OCI-LY1 (cell line): ENCODE results near the gene CAMTA1.
"Not testable (repeated sequence)": the region's sequence is repeated elsewhere in the genome, so short reads cannot be mapped to it uniquely, and the experiment has no call there.

Experiments used
- H2AFZ ChIP-seq: fragments of 200-600 bp; sonication (generic), shearing (Covaris generic); 2 replicates; pipeline ENCODE4 v1.6.0; 2014; ENCODE audit warnings: antibody characterized with exemption, mild to moderate bottlenecking, low read length
- H3F3A ChIP-seq: fragments of 200-600 bp; sonication (generic), shearing (Covaris generic); 2 replicates; pipeline ENCODE4 v1.6.0; 2014; ENCODE audit warnings: mild to moderate bottlenecking, antibody characterized with exemption, low read length, moderate library complexity; ENCODE audit not compliant: insufficient read depth
- H3K27ac ChIP-seq: fragments of 200-600 bp; sonication (generic); 2 replicates; pipeline ENCODE4 v1.5.1; 2014; ENCODE audit warnings: low read length, mixed run types, mild to moderate bottlenecking, low read depth; ENCODE audit not compliant: poor library complexity, severe bottlenecking
- H3K27me3 ChIP-seq: fragments of 200-600 bp; sonication (generic); 2 replicates; pipeline ENCODE4 v1.6.0; 2014; ENCODE audit warnings: antibody characterized with exemption, mild to moderate bottlenecking, low read length, moderate library complexity; ENCODE audit not compliant: insufficient read depth
- H3K36me3 ChIP-seq: fragments of 200-600 bp; sonication (generic); 2 replicates; pipeline ENCODE4 v1.6.1; 2014; ENCODE audit warnings: mild to moderate bottlenecking, antibody characterized with exemption, low read length, moderate library complexity, mixed read lengths; ENCODE audit not compliant: insufficient read depth
- H3K4me1 ChIP-seq: fragments of 200-600 bp; sonication (generic); 2 replicates; pipeline ENCODE4 v1.5.1; 2014; ENCODE audit warnings: mild to moderate bottlenecking, low read length, moderate library complexity; ENCODE audit not compliant: insufficient read depth, severe bottlenecking
- H3K4me2 ChIP-seq: fragments of 200-600 bp; sonication (generic), shearing (Covaris generic); 2 replicates; pipeline ENCODE4 v1.6.1; 2014; ENCODE audit warnings: low read length
- H3K4me3 ChIP-seq: fragments of 200-600 bp; sonication (generic); 2 replicates; pipeline ENCODE4 v1.5.1; 2014; ENCODE audit warnings: low read length, low read depth, mild to moderate bottlenecking, mixed read lengths; ENCODE audit not compliant: poor library complexity, severe bottlenecking
- H3K79me2 ChIP-seq: fragments of 200-600 bp; shearing (Covaris generic); 2 replicates; pipeline ENCODE4 v1.6.1; 2016; ENCODE audit warnings: mixed run types, low read length, mixed read lengths; ENCODE audit not compliant: insufficient read depth
- H3K9ac ChIP-seq: fragments of 200-600 bp; sonication (generic), shearing (Covaris generic); 2 replicates; pipeline ENCODE4 v1.6.1; 2014; ENCODE audit warnings: mild to moderate bottlenecking, low read length, mixed read lengths
- H3K9me2 ChIP-seq: fragments of 200-600 bp; sonication (generic), shearing (Covaris generic); 2 replicates; pipeline ENCODE4 v1.6.1; 2014; ENCODE audit warnings: low read depth, mild to moderate bottlenecking, low read length, mixed read lengths
- H3K9me3 ChIP-seq: fragments of 200-600 bp; shearing (Covaris generic); 2 replicates; pipeline ENCODE4 v1.6.1; 2014; ENCODE audit warnings: low read length, mixed read lengths
- H4K20me1 ChIP-seq: fragments of 200-600 bp; sonication (generic), shearing (Covaris generic); 2 replicates; pipeline ENCODE4 v1.6.0; 2016; ENCODE audit warnings: mild to moderate bottlenecking, low read length; ENCODE audit not compliant: insufficient read depth
- EZH2 ChIP-seq: fragments of 200-600 bp; sonication (generic), shearing (Covaris generic); IDR thresholded peaks from 2 replicates; pipeline ENCODE4 v1.8.0; 2017; ENCODE audit warnings: borderline replicate concordance, mixed run types, mild to moderate bottlenecking, antibody characterized with exemption, low read length, moderate library complexity, mixed read lengths
- TF ChIP-seq, protein P1 (sequence below): fragments of 200-600 bp; sonication (generic), shearing (Covaris generic); IDR thresholded peaks from 2 replicates; pipeline ENCODE4 v1.5.1; 2017; ENCODE audit warnings: mild to moderate bottlenecking, antibody characterized with exemption, low read length, moderate library complexity, mixed read lengths

Gene CAMTA1

GRCh38 chr1:7408771-7409150 lies 623.5 kb downstream of the CAMTA1 start:
- Histone ChIP-seq H3F3A (no peaks in the 10 kb centered on the region), H3K4me2 (no peak overlapping the region)

DNA sequence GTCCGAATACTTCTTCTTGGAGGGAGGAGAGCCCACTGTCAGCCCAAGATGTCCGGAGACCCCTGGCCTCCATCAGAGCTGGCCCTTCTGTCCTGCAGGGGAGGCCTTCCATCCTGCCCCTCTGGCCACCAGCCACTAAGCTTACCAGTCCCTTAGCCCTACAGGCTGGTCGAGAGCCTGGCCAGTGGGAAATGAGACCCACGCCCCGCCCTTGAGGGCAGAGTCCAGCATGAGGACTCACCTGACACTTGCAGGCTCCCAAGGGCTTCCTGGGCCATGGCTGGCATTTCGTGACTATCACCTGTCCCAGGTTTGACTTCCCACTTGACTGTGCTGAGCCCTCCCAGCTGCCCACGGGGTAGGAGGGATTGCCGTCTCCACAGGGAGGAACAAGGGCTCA lies 624.0 kb downstream of the CAMTA1 start:
- no peak overlapping the region for H3K9ac ChIP-seq

More at GRCh38 chr1:7408771-7409150, 623.5 kb downstream of the CAMTA1 start:
- TF ChIP-seq EZH2: no peak
- TF ChIP-seq, protein P1, sequence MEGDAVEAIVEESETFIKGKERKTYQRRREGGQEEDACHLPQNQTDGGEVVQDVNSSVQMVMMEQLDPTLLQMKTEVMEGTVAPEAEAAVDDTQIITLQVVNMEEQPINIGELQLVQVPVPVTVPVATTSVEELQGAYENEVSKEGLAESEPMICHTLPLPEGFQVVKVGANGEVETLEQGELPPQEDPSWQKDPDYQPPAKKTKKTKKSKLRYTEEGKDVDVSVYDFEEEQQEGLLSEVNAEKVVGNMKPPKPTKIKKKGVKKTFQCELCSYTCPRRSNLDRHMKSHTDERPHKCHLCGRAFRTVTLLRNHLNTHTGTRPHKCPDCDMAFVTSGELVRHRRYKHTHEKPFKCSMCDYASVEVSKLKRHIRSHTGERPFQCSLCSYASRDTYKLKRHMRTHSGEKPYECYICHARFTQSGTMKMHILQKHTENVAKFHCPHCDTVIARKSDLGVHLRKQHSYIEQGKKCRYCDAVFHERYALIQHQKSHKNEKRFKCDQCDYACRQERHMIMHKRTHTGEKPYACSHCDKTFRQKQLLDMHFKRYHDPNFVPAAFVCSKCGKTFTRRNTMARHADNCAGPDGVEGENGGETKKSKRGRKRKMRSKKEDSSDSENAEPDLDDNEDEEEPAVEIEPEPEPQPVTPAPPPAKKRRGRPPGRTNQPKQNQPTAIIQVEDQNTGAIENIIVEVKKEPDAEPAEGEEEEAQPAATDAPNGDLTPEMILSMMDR: no peak
- Histone ChIP-seq H3K27ac (no peak overlapping the region), H3K79me2 (no peaks in the 10 kb centered on the region), H3K9me2 (no peaks in the 10 kb centered on the region), H3K9me3 (no peaks in the 10 kb centered on the region), H3K4me3 (no peak overlapping the region), H4K20me1 (no peaks in the 10 kb centered on the region), H3K27me3 (no peaks in the 10 kb centered on the region), H3K9ac (no peak overlapping the region), H2AFZ (no peak overlapping the region), H3K36me3 (no peaks in the 10 kb centered on the region), H3K4me1 (peaks cover 24% of the 10 kb centered on the region)

DNA sequence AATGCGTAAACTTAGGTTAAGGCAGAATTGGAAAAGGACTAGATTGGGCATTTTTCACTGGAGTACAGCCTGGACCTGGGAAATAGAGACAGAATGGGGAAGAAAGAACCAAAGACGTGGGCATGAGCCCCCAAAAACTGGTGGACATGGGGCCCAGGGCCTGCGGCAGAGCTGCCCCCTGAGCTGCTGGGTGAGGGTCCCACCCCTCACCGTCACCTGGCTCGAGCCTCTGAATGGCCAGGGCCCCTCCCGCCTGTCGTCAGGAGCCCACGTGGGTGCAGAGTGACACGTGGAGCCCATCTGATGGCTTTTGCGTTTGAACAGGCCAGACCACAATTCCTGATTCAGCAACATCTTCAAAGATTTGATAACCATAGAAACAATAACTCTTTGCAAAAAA lies 624.9 kb downstream of the CAMTA1 start:
- Histone ChIP-seq H2AFZ (no peak overlapping the region), H3K4me2 (no peak overlapping the region), H3K9me2 (no peaks in the 10 kb centered on the region), H3K9me3 (no peaks in the 10 kb centered on the region), H3F3A (no peaks in the 10 kb centered on the region), H3K9ac (no peak overlapping the region), H3K27me3 (no peaks in the 10 kb centered on the region), H3K4me3 (no peak overlapping the region), H4K20me1 (no peaks in the 10 kb centered on the region), H3K4me1 (peaks cover 24% of the 10 kb centered on the region), H3K27ac (no peak overlapping the region), H3K79me2 (no peaks in the 10 kb centered on the region), H3K36me3 (no peaks in the 10 kb centered on the region)
- TF ChIP-seq EZH2: no peak
- TF ChIP-seq, protein P1: no peak

More for the DNA sequence above, 624.0 kb downstream of the CAMTA1 start:
- Histone ChIP-seq H2AFZ (no peak overlapping the region), H3K27me3 (no peaks in the 10 kb centered on the region), H3K4me1 (peaks cover 24% of the 10 kb centered on the region), H3K4me2 (no peak overlapping the region), H3K9me3 (no peaks in the 10 kb centered on the region), H3K36me3 (no peaks in the 10 kb centered on the region), H3K79me2 (no peaks in the 10 kb centered on the region), H3K9me2 (no peaks in the 10 kb centered on the region), H4K20me1 (no peaks in the 10 kb centered on the region), H3K27ac (no peak overlapping the region), H3F3A (no peaks in the 10 kb centered on the region), H3K4me3 (no peak overlapping the region)
- TF ChIP-seq, protein P1: no peak
- no peak for TF ChIP-seq EZH2

- not testable (repeated sequence) for H3K9me2 ChIP-seq, H2AFZ ChIP-seq, H3K27me3 ChIP-seq, H3K9me3 ChIP-seq, H3K9ac ChIP-seq, H3K79me2 ChIP-seq, H3K36me3 ChIP-seq, H4K20me1 ChIP-seq, H3K4me2 ChIP-seq, H3K4me1 ChIP-seq, H3K4me3 ChIP-seq, H3K27ac ChIP-seq, H3F3A ChIP-seq
Observed at GRCh38 chr1:7417618-7418017, 632.4 kb downstream of the CAMTA1 start.
